PC-3 (cell line): ENCODE results near the gene RSRP1.
"Not testable (repeated sequence)": the region's sequence is repeated elsewhere in the genome, so short reads cannot be mapped to it uniquely, and the experiment has no call there.

Source experiments
- EZH2 ChIP-seq: fragments of 300-600 bp; sonication (generic); IDR thresholded peaks from one replicate; pipeline ENCODE4 v1.6.1; 2017; ENCODE audit warnings: antibody characterized with exemption, mild to moderate bottlenecking, low read length; ENCODE audit not compliant: unreplicated experiment
- TF ChIP-seq, protein P1 (sequence below): fragments of 300-600 bp; sonication (generic); conservative IDR thresholded peaks from 2 replicates; pipeline ENCODE4 v1.5.1; 2017; ENCODE audit warnings: antibody characterized with exemption, low read depth, mild to moderate bottlenecking, low read length

DNA sequence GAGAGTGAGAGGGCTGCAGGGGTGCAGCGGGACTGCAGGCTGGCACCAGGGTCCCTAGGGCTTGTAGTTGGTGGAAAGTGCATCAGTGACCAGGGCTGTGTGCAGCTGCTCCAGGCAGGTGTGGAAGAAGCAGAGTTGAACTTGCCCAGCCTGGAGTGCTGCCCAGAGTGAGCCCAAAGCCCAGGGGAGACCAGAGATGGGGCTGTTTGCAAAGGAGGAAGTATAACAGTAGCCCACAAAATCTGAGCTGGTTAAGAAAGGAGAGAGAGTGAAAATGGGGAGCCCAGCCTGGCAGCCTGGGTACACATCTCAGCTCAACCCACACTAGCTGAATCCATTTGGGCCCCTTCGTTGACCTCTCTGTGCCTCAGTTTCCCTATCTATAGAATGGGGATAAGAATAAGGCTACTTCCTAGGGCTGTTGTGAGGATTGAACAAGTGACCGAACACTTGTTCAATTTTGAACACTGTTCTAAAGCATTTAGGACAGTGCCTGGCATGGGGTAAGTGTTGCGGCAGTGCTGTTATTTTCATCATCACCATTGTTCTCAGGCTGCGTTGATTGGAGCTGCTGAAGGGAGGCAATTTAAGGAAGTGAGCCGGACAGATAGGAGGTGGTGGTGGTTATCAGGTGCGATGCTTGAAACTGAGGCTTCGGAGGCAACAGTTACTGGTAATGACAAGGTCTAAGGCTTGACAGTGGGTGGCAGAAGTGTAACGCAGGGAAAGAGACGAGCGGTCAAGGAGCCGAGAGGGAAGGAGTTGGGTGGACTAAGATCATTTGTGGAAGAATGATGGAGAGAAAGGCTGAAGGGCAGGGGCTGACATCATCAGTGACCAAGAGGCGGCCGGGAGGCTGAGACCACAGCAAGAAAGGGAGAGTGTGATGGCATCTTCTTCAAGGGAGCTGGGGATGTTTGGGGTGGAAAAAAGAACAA, 47.9 kb upstream of the RSRP1 start:
- TF ChIP-seq, protein P1, sequence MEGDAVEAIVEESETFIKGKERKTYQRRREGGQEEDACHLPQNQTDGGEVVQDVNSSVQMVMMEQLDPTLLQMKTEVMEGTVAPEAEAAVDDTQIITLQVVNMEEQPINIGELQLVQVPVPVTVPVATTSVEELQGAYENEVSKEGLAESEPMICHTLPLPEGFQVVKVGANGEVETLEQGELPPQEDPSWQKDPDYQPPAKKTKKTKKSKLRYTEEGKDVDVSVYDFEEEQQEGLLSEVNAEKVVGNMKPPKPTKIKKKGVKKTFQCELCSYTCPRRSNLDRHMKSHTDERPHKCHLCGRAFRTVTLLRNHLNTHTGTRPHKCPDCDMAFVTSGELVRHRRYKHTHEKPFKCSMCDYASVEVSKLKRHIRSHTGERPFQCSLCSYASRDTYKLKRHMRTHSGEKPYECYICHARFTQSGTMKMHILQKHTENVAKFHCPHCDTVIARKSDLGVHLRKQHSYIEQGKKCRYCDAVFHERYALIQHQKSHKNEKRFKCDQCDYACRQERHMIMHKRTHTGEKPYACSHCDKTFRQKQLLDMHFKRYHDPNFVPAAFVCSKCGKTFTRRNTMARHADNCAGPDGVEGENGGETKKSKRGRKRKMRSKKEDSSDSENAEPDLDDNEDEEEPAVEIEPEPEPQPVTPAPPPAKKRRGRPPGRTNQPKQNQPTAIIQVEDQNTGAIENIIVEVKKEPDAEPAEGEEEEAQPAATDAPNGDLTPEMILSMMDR = not testable (repeated sequence)
- not testable (repeated sequence) for TF ChIP-seq EZH2
